Effector memory CD4-positive, alpha-beta T cell (primary cell): ENCODE measurements around the gene MAPK8IP3.

Experiments
- DNase-seq, 3 donors: peaks; one replicate each; pipeline ENCODE4 v3.0.0-alpha.2; 2020
- H3K27ac ChIP-seq: 2 replicates; pipeline ENCODE4 v1.7.0; 2013; ENCODE audit warnings: mild to moderate bottlenecking, low read length, moderate library complexity; ENCODE audit not compliant: insufficient read depth, poor library complexity, severe bottlenecking
- H3K27me3 ChIP-seq: replicated peaks from 2 replicates; pipeline ENCODE4 v1.7.0; 2013; ENCODE audit warnings: mild to moderate bottlenecking, low read length; ENCODE audit not compliant: insufficient read depth, control insufficient read depth, poor library complexity, severe bottlenecking
- H3K36me3 ChIP-seq: 2 replicates; pipeline ENCODE4 v1.7.0; 2013; ENCODE audit warnings: mild to moderate bottlenecking, low read length, moderate library complexity; ENCODE audit not compliant: control insufficient read depth, insufficient read depth
- H3K4me1 ChIP-seq: 2 replicates; pipeline ENCODE4 v1.7.0; 2013; ENCODE audit warnings: low read length, mild to moderate bottlenecking; ENCODE audit not compliant: control insufficient read depth, insufficient read depth, poor library complexity, severe bottlenecking
- H3K4me3 ChIP-seq: 2 replicates; pipeline ENCODE4 v1.7.0; 2013; ENCODE audit warnings: low read length, low read depth, mild to moderate bottlenecking; ENCODE audit not compliant: insufficient read depth, poor library complexity, severe bottlenecking
- H3K9me3 ChIP-seq: 2 replicates; pipeline ENCODE4 v1.7.0; 2013; ENCODE audit warnings: mild to moderate bottlenecking, low read length, moderate library complexity; ENCODE audit not compliant: control insufficient read depth

The MAPK8IP3 gene

DNA sequence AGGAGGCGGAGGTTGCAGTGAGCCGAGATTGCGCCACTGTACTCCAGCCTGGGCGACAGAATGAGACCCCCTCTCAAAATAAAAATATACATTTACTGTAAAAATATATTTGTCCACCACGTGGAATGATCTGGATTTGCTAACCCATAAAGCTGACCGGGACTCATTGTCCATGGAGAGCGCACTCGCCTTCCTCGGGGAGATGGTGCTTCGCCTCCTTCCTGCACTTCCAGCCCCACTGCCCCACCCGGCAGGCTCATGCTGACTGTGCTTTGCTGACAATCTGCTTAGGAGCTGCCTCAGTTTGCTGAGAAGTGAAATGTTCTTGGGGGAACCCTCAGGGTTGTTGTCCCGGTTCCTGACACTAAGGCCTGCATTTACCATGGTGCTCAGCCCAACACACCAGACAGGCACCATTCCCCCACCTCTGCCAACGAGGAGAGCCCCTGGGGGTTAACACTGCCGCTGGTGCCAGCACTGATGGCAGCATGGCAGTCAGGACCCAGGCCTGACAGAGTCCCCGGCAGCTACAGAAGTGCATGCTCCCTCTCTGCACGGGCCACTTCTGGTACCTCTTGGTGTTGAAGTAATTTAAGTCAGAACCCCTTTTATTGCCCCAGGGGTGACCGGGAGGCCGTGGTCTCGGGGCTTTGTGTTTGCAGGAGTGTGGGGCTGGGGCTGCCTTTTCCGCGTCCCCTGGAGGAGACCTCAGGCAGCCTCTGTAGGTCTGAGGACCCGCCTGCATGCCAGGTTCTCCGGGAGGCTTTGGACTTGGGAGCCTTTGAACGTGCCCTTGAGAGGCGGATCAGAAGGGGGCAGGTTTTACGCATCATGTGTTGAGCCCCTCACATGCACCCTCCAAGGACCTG lies 79.2 kb downstream of the MAPK8IP3 start:
- Histone ChIP-seq H3K36me3 (peaks cover 32% of the 10 kb centered on the region), H3K27me3 (no peaks in the 10 kb centered on the region), H3K4me1 (peaks cover 9% of the 10 kb centered on the region), H3K4me3 (no peak overlapping the region), H3K27ac (no peak overlapping the region), H3K9me3 (no peaks in the 10 kb centered on the region)
- no peak for DNase-seq

DNA sequence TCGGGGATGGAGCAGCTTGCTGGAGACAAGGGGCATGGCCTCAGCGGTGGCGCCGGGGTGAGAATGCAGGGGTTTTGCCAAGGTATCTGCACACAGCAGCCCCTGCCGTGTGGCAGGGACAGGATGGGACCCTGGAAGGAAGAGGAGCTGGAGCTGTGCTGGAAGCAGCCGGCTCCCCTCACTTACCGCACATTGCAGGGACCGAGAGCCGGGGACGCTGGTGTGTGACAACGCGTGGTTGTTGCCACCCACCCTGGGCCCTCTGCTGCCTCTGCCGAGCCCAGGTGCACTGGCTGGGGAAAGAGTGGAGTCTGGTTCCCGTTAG lies 79.8 kb downstream of the MAPK8IP3 start:
- Histone ChIP-seq H3K9me3 (no peaks in the 10 kb centered on the region), H3K27me3 (no peaks in the 10 kb centered on the region), H3K4me3 (no peak overlapping the region), H3K4me1 (peaks cover 9% of the 10 kb centered on the region), H3K36me3 (peaks cover 32% of the 10 kb centered on the region), H3K27ac (no peak overlapping the region)
- DNase-seq = no peak

DNA sequence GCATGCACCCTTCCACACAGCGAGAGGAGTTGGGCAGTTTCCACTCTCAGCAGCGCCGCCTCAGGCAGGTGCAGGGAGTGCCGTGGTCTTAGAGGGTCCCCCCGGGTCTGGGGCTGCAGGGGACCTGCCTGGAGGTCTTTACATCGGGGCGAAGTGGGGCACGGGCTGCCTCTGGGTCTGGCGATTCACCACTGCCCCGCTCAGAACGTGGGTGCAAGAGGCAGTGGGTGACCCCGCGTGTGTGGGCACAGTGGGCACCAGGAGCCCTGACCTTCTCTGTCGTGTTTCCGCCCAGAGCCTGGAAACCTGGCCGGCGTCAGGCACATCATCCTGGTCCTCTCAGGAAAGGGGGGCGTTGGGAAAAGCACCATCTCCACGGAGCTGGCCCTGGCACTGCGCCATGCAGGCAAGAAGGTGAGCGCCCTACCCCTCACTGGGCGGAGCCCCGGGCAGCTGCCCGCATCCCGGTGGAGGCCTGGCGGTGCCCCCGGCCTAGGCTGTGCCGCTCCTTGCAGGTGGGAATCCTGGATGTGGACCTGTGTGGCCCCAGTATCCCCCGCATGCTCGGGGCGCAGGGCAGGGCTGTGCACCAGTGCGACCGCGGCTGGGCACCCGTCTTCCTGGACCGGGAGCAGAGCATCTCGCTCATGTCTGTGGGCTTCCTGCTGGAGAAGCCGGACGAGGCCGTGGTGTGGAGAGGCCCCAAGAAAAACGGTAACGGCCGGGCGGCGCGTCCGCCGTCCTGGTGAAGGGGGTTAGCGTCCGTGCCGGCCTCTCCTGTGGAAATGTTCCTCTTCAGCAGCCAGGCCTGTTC lies 80.5 kb downstream of the MAPK8IP3 start:
- peaks cover 6% of the 10 kb centered on the region for H3K4me1 ChIP-seq
- H3K27me3 ChIP-seq = no peaks in the 10 kb centered on the region
- peaks cover 34% of the 10 kb centered on the region for H3K36me3 ChIP-seq
- no peak overlapping the region for H3K4me3 ChIP-seq
- DNase-seq = no peak
- H3K9me3 ChIP-seq = no peaks in the 10 kb centered on the region
- no peak overlapping the region for H3K27ac ChIP-seq

GRCh38 chr16:1787056-1787321 lies 81.0 kb downstream of the MAPK8IP3 start:
- Histone ChIP-seq H3K27ac (no peak overlapping the region), H3K4me1 (peaks cover under 1% of the 10 kb centered on the region), H3K36me3 (peaks cover 37% of the 10 kb centered on the region), H3K27me3 (no peaks in the 10 kb centered on the region), H3K4me3 (no peak overlapping the region), H3K9me3 (no peaks in the 10 kb centered on the region)
- no peak for DNase-seq

- H3K36me3 ChIP-seq = peaks cover 39% of the 10 kb centered on the region
- no peaks in the 10 kb centered on the region for H3K27me3 ChIP-seq
- no peak for DNase-seq
- no peaks in the 10 kb centered on the region for H3K4me1 ChIP-seq
- H3K27ac ChIP-seq = no peak overlapping the region
- H3K9me3 ChIP-seq = no peaks in the 10 kb centered on the region
- no peak overlapping the region for H3K4me3 ChIP-seq
Measured at GRCh38 chr16:1787322-1788094, 81.5 kb downstream of the MAPK8IP3 start.

GRCh38 chr16:1788095-1788707 lies 82.2 kb downstream of the MAPK8IP3 start:
- DNase-seq = no peak
- no peaks in the 10 kb centered on the region for H3K4me1 ChIP-seq
- no peak overlapping the region for H3K4me3 ChIP-seq
- peaks cover 39% of the 10 kb centered on the region for H3K36me3 ChIP-seq
- no peaks in the 10 kb centered on the region for H3K27me3 ChIP-seq
- no peaks in the 10 kb centered on the region for H3K9me3 ChIP-seq
- no peak overlapping the region for H3K27ac ChIP-seq

DNA sequence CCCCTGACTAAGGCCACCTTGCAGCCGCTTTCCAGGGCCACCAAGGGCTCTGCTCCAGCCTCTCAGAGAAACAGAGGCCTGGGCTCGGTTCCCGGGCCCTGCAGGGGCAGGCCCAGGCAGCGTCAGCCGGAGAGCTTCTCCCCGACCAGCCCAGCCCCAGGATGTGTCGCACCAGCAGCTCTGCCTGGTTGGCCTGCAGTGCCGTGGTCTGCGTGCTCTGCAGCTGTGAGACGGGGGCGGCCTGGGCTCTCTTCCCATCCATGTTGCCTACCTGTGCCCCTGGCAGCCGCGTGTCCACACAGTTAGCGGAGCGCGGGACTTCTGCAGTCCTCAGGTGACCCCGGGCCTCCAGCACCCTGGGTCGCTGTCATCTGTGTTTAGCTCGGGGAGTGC lies 82.7 kb downstream of the MAPK8IP3 start:
- H3K27ac ChIP-seq = no peak overlapping the region
- peaks cover 39% of the 10 kb centered on the region for H3K36me3 ChIP-seq
- no peak overlapping the region for H3K4me3 ChIP-seq
- H3K27me3 ChIP-seq = no peaks in the 10 kb centered on the region
- H3K4me1 ChIP-seq = no peaks in the 10 kb centered on the region
- H3K9me3 ChIP-seq = no peaks in the 10 kb centered on the region
- no peak for DNase-seq

DNA sequence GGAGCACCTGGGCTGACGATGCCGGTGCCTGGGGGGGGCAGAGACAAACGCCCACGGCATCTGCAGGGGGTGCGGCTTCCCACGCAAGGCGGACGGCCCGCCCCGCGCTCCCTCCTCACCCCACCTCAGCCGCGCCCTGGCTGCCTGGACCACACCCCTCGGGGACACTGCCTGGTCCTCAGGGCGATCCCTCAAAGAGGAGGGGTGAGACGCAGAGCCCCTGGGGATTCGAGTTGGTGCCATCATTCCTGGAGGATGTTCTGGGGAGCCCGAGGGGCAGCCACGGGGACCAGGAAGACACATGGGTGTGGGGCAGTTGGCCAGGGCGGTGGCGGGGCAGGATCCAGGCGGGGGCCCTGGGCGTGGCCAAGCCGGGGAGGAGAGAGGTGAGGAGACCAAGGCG lies 83.6 kb downstream of the MAPK8IP3 start:
- Histone ChIP-seq H3K36me3 (peaks cover 39% of the 10 kb centered on the region), H3K27ac (no peak overlapping the region), H3K4me3 (no peak overlapping the region), H3K4me1 (no peaks in the 10 kb centered on the region), H3K9me3 (no peaks in the 10 kb centered on the region), H3K27me3 (no peaks in the 10 kb centered on the region)
- no peak for DNase-seq

DNA sequence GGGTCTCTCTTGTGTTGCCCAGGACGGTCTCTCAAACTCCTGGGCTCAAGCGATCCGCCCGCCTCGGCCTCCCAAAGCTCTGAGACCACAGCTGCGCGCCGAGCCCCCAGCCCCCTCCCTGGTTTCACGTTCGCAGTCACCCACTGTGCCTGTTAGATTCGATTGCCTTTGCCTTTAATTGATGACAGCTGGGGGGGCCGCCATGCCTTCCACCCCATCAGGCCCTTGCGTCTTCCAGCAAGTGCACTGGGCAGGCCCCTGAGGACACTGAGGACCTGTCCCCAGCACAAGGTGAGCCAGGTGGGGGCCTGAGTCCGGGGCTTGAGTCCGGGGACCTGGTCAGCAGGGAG lies 84.2 kb downstream of the MAPK8IP3 start:
- Histone ChIP-seq H3K27me3 (no peaks in the 10 kb centered on the region), H3K27ac (no peak overlapping the region), H3K4me3 (no peak overlapping the region), H3K4me1 (no peaks in the 10 kb centered on the region), H3K36me3 (peaks cover 39% of the 10 kb centered on the region), H3K9me3 (no peaks in the 10 kb centered on the region)
- DNase-seq = no peak
